Erythroblast (primary cell): Measurements from ENCODE around the gene POU2AF3.

ENCODE experiments used
- GATA1 ChIP-seq: IDR thresholded peaks from 2 replicates; pipeline ENCODE4 v1.6.1; 2011; ENCODE audit warnings: low read depth, mild to moderate bottlenecking, control low read depth, low read length, moderate library complexity
- POLR2A ChIP-seq: IDR thresholded peaks from 2 replicates; pipeline ENCODE4 v1.6.1; 2011; ENCODE audit warnings: mild to moderate bottlenecking, low read length

- TF ChIP-seq POLR2A (no peak), GATA1 (no peak)
These were observed 24.2 kb downstream of the POU2AF3 start for GRCh38 chr11:111322534-111322933.
